HG03442 (cell line): Measurements from ENCODE around the gene RTKN.

Source experiments
- ATAC-seq: cut with Tn5 transposase; IDR thresholded peaks from one replicate; pipeline ENCODE4 v1.9.1; 2021; ENCODE audit warnings: mild to moderate bottlenecking, moderate library complexity; ENCODE audit not compliant: unreplicated experiment

RTKN gene

GRCh38 chr2:74390606-74391005 lies 51.1 kb downstream of the RTKN start:
- no peak for ATAC-seq

GRCh38 chr2:74387346-74387745 lies 54.4 kb downstream of the RTKN start:
- no peak for ATAC-seq

DNA sequence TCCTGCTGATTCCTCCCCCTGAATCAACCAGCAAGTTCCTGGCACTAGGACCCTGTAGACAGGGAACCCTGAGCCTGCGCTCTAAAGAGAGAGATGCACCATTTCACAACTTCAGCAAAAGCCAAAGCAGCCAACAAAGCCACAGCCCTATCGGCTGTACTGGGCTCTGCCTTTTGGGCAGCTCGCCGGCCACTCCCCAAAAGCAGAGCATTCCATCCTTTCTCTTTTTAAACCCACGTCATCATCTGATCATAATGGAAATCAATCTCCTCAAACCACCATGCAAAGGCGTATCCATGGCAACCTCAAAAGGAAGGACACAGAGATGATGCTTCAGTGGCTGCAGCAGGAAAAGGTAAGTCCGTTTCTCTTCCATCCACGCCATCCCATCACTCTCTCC lies 56.3 kb downstream of the RTKN start:
- no peak for ATAC-seq

GRCh38 chr2:74384051-74384450 lies 57.7 kb downstream of the RTKN start:
- ATAC-seq = no peak

GRCh38 chr2:74383254-74383653 lies 58.5 kb downstream of the RTKN start:
- no peak for ATAC-seq

GRCh38 chr2:74381751-74382150 lies 60.0 kb downstream of the RTKN start:
- no peak for ATAC-seq

DNA sequence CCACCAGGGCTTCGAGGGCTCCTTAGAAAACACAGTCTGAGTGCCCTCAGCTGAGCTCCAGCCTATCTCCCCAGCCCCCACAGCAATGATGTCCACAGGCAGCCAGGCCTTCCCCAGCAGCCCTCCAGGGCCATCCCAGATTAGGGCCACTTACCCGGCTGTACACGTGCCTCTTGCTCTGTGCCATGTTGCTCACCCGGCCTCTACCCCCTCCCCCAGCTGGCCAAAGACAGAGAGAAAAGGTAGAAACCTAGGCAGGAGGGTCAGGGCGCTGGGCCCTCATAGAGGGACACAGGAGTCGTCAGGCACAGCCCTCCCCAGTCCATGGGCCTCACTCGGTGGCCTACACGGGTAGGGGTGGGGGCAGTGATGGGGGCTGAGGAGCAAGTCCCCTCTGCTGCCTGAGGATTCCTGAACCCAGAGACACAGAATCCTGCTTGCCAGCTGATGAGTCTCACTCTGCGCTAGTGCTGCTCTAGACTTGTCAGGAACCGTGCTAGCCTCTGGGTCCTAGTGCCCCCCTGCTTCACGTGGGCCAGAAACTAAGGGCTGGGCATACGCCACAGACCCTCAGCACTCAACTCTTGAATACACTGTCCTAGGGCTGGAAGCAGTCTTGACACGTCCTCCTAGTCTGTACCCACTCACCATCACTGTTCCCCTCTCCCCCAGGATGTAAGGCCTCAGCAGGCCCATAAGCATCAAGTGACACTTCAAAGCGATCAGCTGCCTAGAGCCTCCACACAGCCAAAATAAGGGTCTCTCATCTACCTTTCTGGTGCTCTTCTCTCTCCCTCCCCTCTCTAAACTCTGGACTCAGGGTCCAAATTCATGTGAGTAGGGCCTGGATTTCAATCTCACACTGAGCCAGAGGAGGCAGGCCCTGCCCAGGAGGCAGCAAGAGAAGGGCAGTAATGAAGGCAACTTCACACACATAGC lies 61.6 kb downstream of the RTKN start, which contains the start of gene DCTN1:
TSS of gene DCTN1 (minus strand) at position 461 of the 939 bp plus-strand sequence. CDS start at position 187, 274 bp downstream.
- ATAC-seq = no peak

DNA sequence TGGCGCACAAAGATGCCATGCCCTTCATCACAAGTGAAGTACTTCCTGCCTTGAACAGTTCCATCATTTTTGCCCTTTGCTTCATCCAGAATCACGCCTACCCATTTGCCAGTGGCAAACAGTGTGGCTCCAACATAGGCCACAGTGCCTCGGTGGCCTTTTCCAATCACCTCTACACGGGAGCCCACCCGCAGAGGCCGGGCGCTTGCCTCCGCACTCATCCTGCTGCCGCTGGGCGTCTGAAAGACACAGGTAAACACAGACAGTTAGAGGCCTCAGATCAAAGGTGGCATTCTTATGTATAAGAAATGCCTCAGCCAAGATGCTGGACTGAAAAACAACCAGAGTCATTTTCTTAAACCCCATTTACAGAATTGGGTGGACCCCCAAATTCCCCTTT lies 63.7 kb downstream of the RTKN start:
- ATAC-seq = no peak

DNA sequence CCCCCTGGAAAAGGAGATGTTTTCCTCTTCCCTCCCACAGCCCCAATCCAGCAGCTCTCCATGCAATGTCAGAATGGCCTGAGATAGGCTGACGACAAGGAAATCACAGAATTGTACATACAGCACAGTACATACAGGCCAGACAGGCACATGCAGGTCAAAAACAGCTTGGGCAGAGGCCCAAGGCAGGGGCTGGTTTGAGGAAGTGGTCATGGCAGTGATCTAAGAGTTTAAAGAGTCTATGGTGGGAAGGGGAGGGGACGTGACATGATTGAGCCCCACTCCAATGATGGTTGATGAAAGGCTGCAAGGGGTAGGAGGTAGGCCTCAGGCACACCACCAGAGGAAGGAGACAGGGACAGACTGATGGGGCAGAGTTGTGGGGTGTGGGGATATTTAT lies 65.9 kb downstream of the RTKN start:
- no peak for ATAC-seq
